ENCODE data around the gene MAP3K13.

DNA sequence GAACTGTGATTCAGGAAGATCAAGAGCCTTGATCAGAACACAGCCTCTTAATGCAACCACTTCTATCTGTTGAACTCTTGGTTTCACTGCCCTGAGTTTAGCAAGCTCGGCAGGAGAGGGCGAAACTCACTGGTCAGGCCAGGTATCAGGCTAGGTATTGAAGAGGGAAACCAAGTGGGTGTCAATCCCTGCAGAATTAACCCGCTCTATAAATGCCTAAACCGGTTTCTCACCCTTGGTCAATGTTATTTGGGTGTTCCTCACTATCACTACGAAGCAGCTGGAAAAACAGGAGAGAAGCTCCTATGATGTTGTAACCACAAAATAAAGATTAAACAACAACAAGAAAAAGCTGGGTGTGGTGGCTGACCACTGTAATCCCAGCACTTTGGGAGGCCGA is 165.6 kb downstream of the MAP3K13 start:
- TF ChIP-seq POLR2A (IDR thresholded peaks at IDR 0.05) (no peak), CTCF (IDR thresholded peaks at IDR 0.05) (no peak)

Measured in uterus (tissue), 2 donors.